Effector memory CD4-positive, alpha-beta T cell (primary cell): Measurements from ENCODE around the gene CCNF.
A peak's percentile ranks its signal among the peaks of the same experiment; 100 is the strongest.

Experiments used
- DNase-seq, 3 donors: peaks; one replicate each; pipeline ENCODE4 v3.0.0-alpha.2; 2020
- H3K27ac ChIP-seq: 2 replicates; pipeline ENCODE4 v1.7.0; 2013; ENCODE audit warnings: mild to moderate bottlenecking, low read length, moderate library complexity; ENCODE audit not compliant: insufficient read depth, poor library complexity, severe bottlenecking
- H3K27me3 ChIP-seq: replicated peaks from 2 replicates; pipeline ENCODE4 v1.7.0; 2013; ENCODE audit warnings: mild to moderate bottlenecking, low read length; ENCODE audit not compliant: insufficient read depth, control insufficient read depth, poor library complexity, severe bottlenecking
- H3K36me3 ChIP-seq: 2 replicates; pipeline ENCODE4 v1.7.0; 2013; ENCODE audit warnings: mild to moderate bottlenecking, low read length, moderate library complexity; ENCODE audit not compliant: control insufficient read depth, insufficient read depth
- H3K4me1 ChIP-seq: 2 replicates; pipeline ENCODE4 v1.7.0; 2013; ENCODE audit warnings: low read length, mild to moderate bottlenecking; ENCODE audit not compliant: control insufficient read depth, insufficient read depth, poor library complexity, severe bottlenecking
- H3K4me3 ChIP-seq: 2 replicates; pipeline ENCODE4 v1.7.0; 2013; ENCODE audit warnings: low read length, low read depth, mild to moderate bottlenecking; ENCODE audit not compliant: insufficient read depth, poor library complexity, severe bottlenecking
- H3K9me3 ChIP-seq: 2 replicates; pipeline ENCODE4 v1.7.0; 2013; ENCODE audit warnings: mild to moderate bottlenecking, low read length, moderate library complexity; ENCODE audit not compliant: control insufficient read depth

The CCNF gene

DNA sequence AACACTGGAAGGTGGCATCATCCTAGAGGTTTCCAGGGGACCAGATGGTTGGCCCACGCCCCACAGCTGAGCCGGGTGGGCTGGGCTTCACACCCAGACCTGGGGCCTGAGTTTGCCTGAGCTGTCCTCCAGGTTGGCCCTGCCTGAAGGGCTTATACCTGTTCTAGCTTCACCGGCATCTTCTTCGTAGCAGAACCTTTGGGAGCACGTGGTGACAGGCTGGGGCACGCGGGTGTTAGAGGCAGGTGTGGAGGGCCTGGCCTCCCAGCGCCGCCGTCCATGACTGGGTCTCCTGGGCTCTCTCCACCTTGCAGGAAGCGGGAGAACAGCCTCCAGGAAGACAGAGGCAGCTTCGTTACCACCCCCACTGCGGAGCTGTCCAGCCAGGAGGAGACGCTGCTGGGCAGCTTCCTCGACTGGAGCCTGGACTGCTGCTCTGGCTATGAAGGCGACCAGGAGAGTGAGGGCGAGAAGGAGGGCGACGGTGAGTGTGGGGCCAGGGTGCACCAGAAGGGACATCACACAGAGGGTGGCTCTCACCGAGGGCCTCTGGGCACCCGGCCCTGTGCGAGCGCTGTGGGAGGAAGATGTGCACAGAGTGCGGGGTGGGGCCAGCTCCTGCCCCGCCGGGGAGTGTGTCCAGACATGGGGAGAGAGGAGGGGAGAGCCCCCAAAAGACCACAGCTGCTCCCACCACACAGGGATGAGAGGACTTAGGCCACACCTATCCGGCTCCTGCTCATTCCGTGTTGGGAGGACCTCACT lies 26.0 kb downstream of the CCNF start:
- Histone ChIP-seq H3K9me3 (no peaks in the 10 kb centered on the region), H3K27me3 (no peaks in the 10 kb centered on the region), H3K36me3 (no peaks in the 10 kb centered on the region), H3K27ac (no peak overlapping the region), H3K4me1 (peaks cover 9% of the 10 kb centered on the region), H3K4me3 (no peak overlapping the region)
- no peak for DNase-seq

- Histone ChIP-seq H3K4me1 (peaks cover 12% of the 10 kb centered on the region), H3K4me3 (no peak overlapping the region), H3K27ac (no peak overlapping the region), H3K9me3 (no peaks in the 10 kb centered on the region), H3K27me3 (no peaks in the 10 kb centered on the region), H3K36me3 (no peaks in the 10 kb centered on the region)
- no peak for DNase-seq
These were observed 27.4 kb downstream of the CCNF start for GRCh38 chr16:2456551-2457153.

GRCh38 chr16:2457267-2457666 lies 28.0 kb downstream of the CCNF start:
- Histone ChIP-seq H3K9me3 (no peaks in the 10 kb centered on the region), H3K4me3 (no peak overlapping the region), H3K4me1 (peaks cover 12% of the 10 kb centered on the region), H3K36me3 (no peaks in the 10 kb centered on the region), H3K27ac (no peak overlapping the region), H3K27me3 (no peaks in the 10 kb centered on the region)
- no peak for DNase-seq

DNA sequence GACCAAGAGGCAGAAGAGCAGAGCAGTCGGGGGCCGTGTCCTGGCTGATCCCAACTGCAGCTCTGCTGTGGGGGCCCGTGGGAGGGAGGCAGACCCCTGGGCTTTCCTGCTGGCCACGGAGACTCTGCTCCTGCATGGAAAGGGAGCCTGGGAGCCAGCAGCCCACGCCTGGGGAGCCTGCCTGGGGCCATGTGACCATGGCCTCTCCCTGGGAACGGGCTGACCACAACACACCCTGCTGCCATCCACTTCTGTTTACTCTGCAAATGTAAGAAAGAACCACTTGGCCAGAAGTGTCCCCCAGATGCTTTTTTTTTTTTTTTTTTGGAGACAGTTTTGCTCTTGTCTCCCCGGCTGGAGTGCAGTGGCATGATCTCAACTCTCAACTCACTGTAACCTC lies 28.7 kb downstream of the CCNF start:
- Histone ChIP-seq H3K27me3 (no peaks in the 10 kb centered on the region), H3K36me3 (no peaks in the 10 kb centered on the region), H3K4me3 (no peak overlapping the region), H3K9me3 (no peaks in the 10 kb centered on the region), H3K4me1 (peaks cover 12% of the 10 kb centered on the region), H3K27ac (no peak overlapping the region)
- no peak for DNase-seq

DNA sequence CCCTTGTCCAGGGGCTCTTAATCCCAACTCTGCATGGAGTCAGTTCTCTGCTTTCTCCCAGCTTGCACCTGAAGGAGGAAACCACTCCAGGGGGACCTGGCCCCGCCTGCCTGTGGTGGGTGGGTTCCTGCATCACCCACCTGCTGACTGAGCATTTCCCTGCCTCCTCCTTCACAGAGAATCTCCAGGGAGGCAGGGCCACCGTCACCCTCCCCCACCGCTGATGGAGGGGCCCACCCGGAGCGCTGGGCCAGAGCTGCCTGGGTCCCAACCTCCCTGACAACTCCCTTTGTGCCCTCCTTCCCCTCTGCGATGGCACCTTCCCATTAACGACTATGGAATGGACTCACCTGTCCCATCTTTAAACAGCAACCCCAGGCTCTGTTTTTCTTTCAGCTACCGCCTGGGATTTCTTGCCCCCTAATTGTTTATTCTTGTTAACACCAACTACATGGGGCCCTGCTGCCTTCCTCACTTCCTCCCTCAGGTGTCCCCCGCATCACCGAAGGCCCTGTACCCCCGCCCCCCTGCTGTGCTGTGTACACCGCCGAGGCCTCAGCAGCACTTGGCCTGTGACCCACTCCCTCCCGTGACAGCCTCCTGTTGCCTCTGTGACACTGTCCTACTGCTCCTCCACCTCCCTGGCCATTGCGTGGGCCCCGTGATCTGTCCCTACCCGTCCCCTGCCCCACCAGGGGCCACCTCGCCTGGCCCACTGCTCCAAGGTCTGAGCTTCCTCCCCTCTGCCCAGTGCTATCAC lies 29.8 kb downstream of the CCNF start:
- H3K27ac ChIP-seq = no peak overlapping the region
- DNase-seq = no peak
- peak overlapping the region; percentile 74 for H3K4me3 ChIP-seq
- H3K9me3 ChIP-seq = no peaks in the 10 kb centered on the region
- no peaks in the 10 kb centered on the region for H3K36me3 ChIP-seq
- no peaks in the 10 kb centered on the region for H3K27me3 ChIP-seq
- peaks cover 12% of the 10 kb centered on the region for H3K4me1 ChIP-seq

DNA sequence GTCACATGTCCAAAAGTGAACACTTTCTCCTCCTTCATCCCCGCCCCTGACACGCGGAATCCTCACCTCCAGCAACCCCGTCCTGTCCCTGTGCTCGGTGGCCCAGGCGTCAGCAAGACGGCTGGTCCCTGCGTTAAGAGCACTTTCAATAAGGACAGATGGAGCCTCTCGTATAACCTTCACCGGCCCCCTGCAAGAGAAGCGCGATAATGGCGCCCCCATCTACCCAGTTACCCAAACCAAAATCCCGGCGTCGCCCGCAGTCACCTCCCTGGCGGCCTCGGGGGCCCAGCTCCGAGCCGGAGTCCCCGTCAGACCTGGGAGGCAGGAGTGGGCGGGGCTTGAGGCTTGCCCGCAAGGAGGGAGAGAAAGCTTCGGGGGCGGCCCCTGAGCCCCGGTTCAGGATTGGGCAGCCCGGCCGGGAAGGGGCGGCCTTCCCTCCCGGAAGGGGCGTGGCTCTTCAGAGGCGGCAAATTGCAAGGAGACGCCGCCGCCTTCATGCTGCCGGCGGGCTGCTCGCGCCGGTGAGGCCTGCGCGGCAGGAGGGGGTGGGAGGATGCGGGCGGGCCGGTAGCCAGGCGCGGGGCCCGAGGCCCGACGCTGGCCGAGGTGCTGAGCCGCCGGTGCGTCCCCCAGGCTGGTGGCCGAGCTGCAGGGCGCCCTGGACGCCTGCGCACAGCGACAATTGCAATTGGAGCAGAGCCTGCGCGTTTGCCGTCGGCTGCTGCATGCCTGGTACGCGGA lies 30.6 kb downstream of the CCNF start, which contains the start of gene TEDC2:
Gene TEDC2 (plus strand): TSS at position 463 of the 744 bp plus-strand sequence. CDS start 36 bp downstream, at position 499.
- peak; percentile 94 to 96 (median 95) for DNase-seq
- H3K4me1 ChIP-seq = peaks cover 12% of the 10 kb centered on the region

GRCh38 chr16:2460391-2460713 lies 31.1 kb downstream of the CCNF start:
- Histone ChIP-seq H3K27ac (no peak overlapping the region), H3K4me3 (peak overlapping the region; percentile 74), H3K27me3 (no peaks in the 10 kb centered on the region), H3K36me3 (no peaks in the 10 kb centered on the region), H3K4me1 (peaks cover 12% of the 10 kb centered on the region), H3K9me3 (no peaks in the 10 kb centered on the region)
- DNase-seq = no peak

More for the DNA sequence above, 30.6 kb downstream of the CCNF start, which contains the start of gene TEDC2:
- Histone ChIP-seq H3K27me3 (no peaks in the 10 kb centered on the region), H3K4me3 (peak within 1 kb of the TSS; percentile 74), H3K9me3 (no peaks in the 10 kb centered on the region), H3K36me3 (no peaks in the 10 kb centered on the region), H3K27ac (no peak within 1 kb of the TSS)

- Histone ChIP-seq H3K27ac (no peak overlapping the region), H3K27me3 (no peaks in the 10 kb centered on the region), H3K36me3 (no peaks in the 10 kb centered on the region), H3K4me3 (no peak overlapping the region), H3K4me1 (peaks cover 12% of the 10 kb centered on the region), H3K9me3 (no peaks in the 10 kb centered on the region)
- DNase-seq = no peak
These were observed 31.7 kb downstream of the CCNF start for GRCh38 chr16:2460916-2461315.

DNA sequence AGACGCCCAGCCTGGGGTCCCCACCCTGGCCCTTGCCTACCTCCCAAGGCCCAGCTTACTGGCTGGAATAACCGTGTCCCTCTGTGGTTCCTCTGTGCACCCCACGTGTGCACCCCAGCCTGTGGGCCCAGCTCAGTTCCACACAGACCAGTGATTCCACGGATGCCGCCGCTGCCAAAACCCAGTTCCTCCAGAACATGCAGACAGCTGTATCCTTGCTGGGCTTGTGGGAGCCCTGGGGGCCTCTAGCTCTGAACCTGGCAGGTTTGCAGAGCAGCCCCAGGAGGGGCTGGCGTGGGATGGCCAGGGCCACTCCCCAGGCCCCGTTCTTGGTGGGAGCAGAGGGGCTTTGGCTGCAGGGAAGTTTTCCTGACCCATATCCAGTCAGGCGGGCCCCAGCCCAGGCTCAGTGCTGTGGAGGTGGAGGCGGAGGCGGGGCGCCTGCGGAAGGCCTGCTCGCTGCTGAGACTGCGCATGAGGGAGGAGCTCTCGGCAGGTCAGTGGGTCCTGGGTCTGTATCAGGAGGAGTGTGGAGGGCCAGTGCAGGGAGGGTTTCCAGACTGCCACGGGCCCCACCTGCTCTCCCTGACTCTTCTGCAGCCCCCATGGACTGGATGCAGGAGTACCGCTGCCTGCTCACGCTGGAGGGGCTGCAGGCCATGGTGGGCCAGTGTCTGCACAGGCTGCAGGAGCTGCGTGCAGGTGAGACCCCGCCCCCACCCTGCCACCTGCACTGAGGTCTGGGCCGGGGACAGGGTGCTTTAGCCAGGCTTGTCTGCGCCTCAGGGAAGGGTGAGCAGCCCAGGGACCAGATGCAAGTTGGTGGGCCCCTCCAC lies 33.0 kb downstream of the CCNF start:
- H3K27ac ChIP-seq = no peak overlapping the region
- no peaks in the 10 kb centered on the region for H3K27me3 ChIP-seq
- H3K4me1 ChIP-seq = peaks cover 12% of the 10 kb centered on the region
- DNase-seq = no peak
- no peaks in the 10 kb centered on the region for H3K9me3 ChIP-seq
- H3K36me3 ChIP-seq = no peaks in the 10 kb centered on the region
- no peak overlapping the region for H3K4me3 ChIP-seq
